Panc1 (cell line): ENCODE results near the gene SULF2. TPM values are rescaled to one million over a fixed set of nuclear protein-coding genes. Genes with fewer than 3 reads are reported as not detected.

Experiments used
- ATAC-seq: fragments of 200-7000 bp; cut with Tn5 transposase; 2 replicates; pipeline ENCODE4 v1.9.1; 2020; ENCODE audit warnings: mild to moderate bottlenecking, moderate library complexity
- BruUV-seq: library from RNA; stranded (reverse); fragments of 400-500 nt; replicated peaks from 2 replicates; lab custom pipeline; 2021; lab: Mats Ljungman, UMichigan
- CTCF ChIA-PET: fragments of 300-600 bp; sonication (Branson Sonifier 250); formaldehyde crosslinking; loops from one replicate; lab custom pipeline; 2022; ENCODE audit warnings: antibody characterized with exemption; lab: Charles Lee
- POLR2A ChIA-PET: fragments of 300-600 bp; sonication (Branson Sonifier 250); formaldehyde crosslinking; loops from one replicate; lab custom pipeline; 2022; ENCODE audit warnings: antibody characterized with exemption; lab: Charles Lee
- DNase-seq: peaks from one replicate; pipeline ENCODE4 v3.0.0-alpha.2; 2010; ENCODE audit warnings: low read depth, low spot score
- H3K27ac ChIP-seq: 2 replicates; pipeline ENCODE4 v1.5.1; 2011; ENCODE audit warnings: mild to moderate bottlenecking, low read length, inconsistent platforms
- H3K27me3 ChIP-seq: fragments of 200-500 bp; sonication (Bioruptor generic); 2 replicates; pipeline ENCODE4 v1.6.0; 2014; ENCODE audit warnings: low read length, inconsistent platforms; ENCODE audit not compliant: control insufficient read depth, insufficient read depth
- H3K36me3 ChIP-seq: fragments of 200-500 bp; sonication (Bioruptor generic); 2 replicates; pipeline ENCODE4 v1.5.1; 2014; ENCODE audit warnings: inconsistent platforms, mild to moderate bottlenecking, low read length, moderate library complexity; ENCODE audit not compliant: control insufficient read depth, insufficient read depth
- H3K4me1 ChIP-seq: 2 replicates; pipeline ENCODE4 v1.5.1; 2011; ENCODE audit warnings: inconsistent platforms, mild to moderate bottlenecking, low read length, moderate library complexity; ENCODE audit not compliant: control insufficient read depth, insufficient read depth
- H3K4me3 ChIP-seq, 2 experiments: 2 replicates each; pipeline ENCODE4 v1.5.1; 2011 to 2012; ENCODE audit warnings: low read depth in 2 of 2, low read length in 2 of 2, mild to moderate bottlenecking in 2 of 2, inconsistent platforms in 1 of 2, moderate library complexity in 1 of 2
- H3K9me3 ChIP-seq: fragments of 200-500 bp; sonication (Bioruptor generic); 2 replicates; pipeline ENCODE4 v1.5.1; 2014; ENCODE audit warnings: low read depth, mild to moderate bottlenecking, inconsistent platforms, low read length, moderate library complexity; ENCODE audit not compliant: control insufficient read depth, insufficient read depth
- CTCF ChIP-seq: fragments of 450-650 bp; IDR thresholded peaks from 2 replicates; pipeline ENCODE4 v1.5.1; 2017; ENCODE audit warnings: mild to moderate bottlenecking
- POLR2AphosphoS5 ChIP-seq: IDR thresholded peaks from 2 replicates; pipeline ENCODE4 v1.6.1; 2012; ENCODE audit warnings: mild to moderate bottlenecking, low read depth, low read length, moderate library complexity
- REST ChIP-seq, 2 experiments: IDR thresholded peaks; 2 replicates each; pipeline ENCODE4 v1.6.1; 2011 to 2012; ENCODE audit warnings: low read depth in 2 of 2, control low read depth in 1 of 2, low read length in 1 of 2, mild to moderate bottlenecking in 1 of 2, moderate library complexity in 1 of 2; ENCODE audit not compliant: insufficient read depth in 1 of 2
- SIN3A ChIP-seq: IDR thresholded peaks from 2 replicates; pipeline ENCODE4 v1.6.1; 2012; ENCODE audit warnings: low read depth, mild to moderate bottlenecking, low read length, moderate library complexity, borderline replicate concordance; ENCODE audit not compliant: insufficient read depth
- TCF7L2 ChIP-seq: IDR thresholded peaks from 2 replicates; pipeline ENCODE4 v1.6.1; 2011; ENCODE audit warnings: mild to moderate bottlenecking, low read depth, low read length, inconsistent platforms
- in situ Hi-C: cut with HindIII; loops from 2 replicates; pipeline ENCODE4 v1.10.0; 2016; ENCODE audit warnings: low sequenced_read_pairs, low pct_unique_long_range_greater_than_20kb
- intact Hi-C: fragments of 100-400 bp; cut with micrococcal nuclease; formaldehyde crosslinking; loops from one replicate; pipeline ENCODE4 v1.10.0; 2022; ENCODE audit not compliant: unreplicated experiment
- total RNA-seq: library from RNA; stranded (reverse); gene quantifications from one replicate; pipeline ENCODE4 v1.2.1, GENCODE V29; 2021; ENCODE audit not compliant: unreplicated experiment

SULF2 gene
- total RNA-seq, 1 experiment from 2014 or later = 1.4 TPM

- ChIA-PET POLR2A (no interaction called here), CTCF (no interaction called here)
- no peak overlapping the region for H3K27ac ChIP-seq
- H3K4me3 ChIP-seq = no peak overlapping the region
- H3K27me3 ChIP-seq = peaks cover 4% of the 10 kb centered on the region; the same call in 1 of the 2 replicates
- ATAC-seq (no peak), DNase-seq (no peak)
- TF ChIP-seq CTCF (no peak), SIN3A (no peak), REST (IDR thresholded peaks at IDR 0.05; ENCODE audit: insufficient read depth in 1 of 2, low read depth in 2 of 2, low read length in 1 of 2) (no peak), POLR2AphosphoS5 (no peak), TCF7L2 (no peak)
- H3K9me3 ChIP-seq = no peaks in the 10 kb centered on the region
- no peaks in the 10 kb centered on the region for H3K36me3 ChIP-seq
- in situ Hi-C loops (no loop called here), intact Hi-C loops (no loop called here)
- H3K4me1 ChIP-seq = no peaks in the 10 kb centered on the region
- BruUV-seq = no TSS peak
These were observed 74.6 kb downstream of the SULF2 start for GRCh38 chr20:47710665-47711045.

- DNase-seq (no peak), ATAC-seq (no peak)
- ChIA-PET CTCF (interaction anchor here (0.7 kb wide), 1 partner anchor 911 kb away, joined by 3 read pairs; no protein-coding TSS in a partner anchor), POLR2A (interaction anchor here (0.7 kb wide), 1 partner anchor 13 kb away, joined by 3 read pairs; no protein-coding TSS in a partner anchor)
- intact Hi-C loops (no loop called here), in situ Hi-C loops (no loop called here)
- Histone ChIP-seq H3K9me3 (no peaks in the 10 kb centered on the region), H3K36me3 (no peaks in the 10 kb centered on the region), H3K4me1 (no peaks in the 10 kb centered on the region; the same call in 1 of the 2 replicates), H3K27me3 (peaks cover 4% of the 10 kb centered on the region; the same call in 1 of the 2 replicates), H3K4me3 (no peak overlapping the region), H3K27ac (no peak overlapping the region)
- BruUV-seq = no TSS peak
- TF ChIP-seq POLR2AphosphoS5 = no peak
- no peak for TF ChIP-seq CTCF
- TF ChIP-seq REST (IDR thresholded peaks at IDR 0.05; ENCODE audit: insufficient read depth in 1 of 2, low read depth in 2 of 2, low read length in 1 of 2) = no peak
- no peak for TF ChIP-seq SIN3A
- no peak for TF ChIP-seq TCF7L2
These were observed 76.1 kb downstream of the SULF2 start for GRCh38 chr20:47708953-47709833.
